Left lung (tissue), 10 donors: Measurements from ENCODE around the gene PDE4B. TPM values are rescaled to one million over a fixed set of nuclear protein-coding genes. Genes with fewer than 3 reads are reported as not detected.

Experiments
- ATAC-seq: fragments of 200-7000 bp; cut with Tn5 transposase; one replicate; pipeline ENCODE4 v1.9.1; 2020; ENCODE audit warnings: moderate library complexity
- DNase-seq, 4 donors: peaks; one replicate each; pipeline ENCODE4 v3.0.0-alpha.2; 2013 to 2020
- H3K27ac ChIP-seq, 2 donors: fragments of 200-600 bp; sonication (generic) in 1 of 2; one replicate each; pipeline versions ENCODE4 v1.5.0 to v1.8.0; 2020 to 2021
- H3K27me3 ChIP-seq, 2 donors: fragments of 200-600 bp; sonication (generic) in 1 of 2; one replicate each; pipeline versions ENCODE4 v1.5.0 to v1.8.0; 2020 to 2021
- H3K36me3 ChIP-seq, 2 donors: fragments of 200-600 bp; sonication (generic) in 1 of 2; one replicate each; pipeline versions ENCODE4 v1.5.0 to v1.8.0; 2020 to 2021
- H3K4me1 ChIP-seq, 2 donors: fragments of 200-600 bp; one replicate each; pipeline ENCODE4 v1.8.0; 2021
- H3K4me3 ChIP-seq, 2 donors: fragments of 200-600 bp; sonication (generic) in 1 of 2; one replicate each; pipeline versions ENCODE4 v1.5.0 to v1.8.0; 2020 to 2021; ENCODE audit warnings: mild to moderate bottlenecking in 1 of 2
- H3K9me3 ChIP-seq, 2 donors: fragments of 200-600 bp; sonication (generic) in 1 of 2; one replicate each; pipeline versions ENCODE4 v1.5.0 to v1.8.0; 2020 to 2021
- CTCF ChIP-seq, 2 donors: fragments of 200-600 bp; sonication (generic) in 1 of 2; IDR thresholded peaks; one replicate each; pipeline versions ENCODE4 v1.5.0 to v1.8.0; 2021; ENCODE audit warnings: antibody characterized with exemption in 2 of 2
- intact Hi-C, 2 donors: fragments of 100-400 bp; cut with DNase I; formaldehyde crosslinking; loops; one replicate each; pipeline versions ENCODE4 v1.11.2 to v1.14.2; 2022
- polyA plus RNA-seq, 6 donors: library from polyadenylated mRNA; unstranded; fragments of 120-200 nt; gene quantifications; one replicate each; pipeline ENCODE4 v1.2.1, GENCODE V29; 2013; ENCODE audit not compliant: insufficient read length in 6 of 6
- total RNA-seq, 2 donors: library from RNA; stranded (reverse); fragmentation: NEBNext Ultra II Directional; extraction: Animal tissue kit (Norgen Biotek cat#: 25700); gene quantifications; one replicate each; pipeline ENCODE4 v1.2.1, GENCODE V29; 2021
- donor health status: DM: no; HTN: yes; CAD: no.
- donor health status: DM: no; HTN: no; CAD: no.

Gene PDE4B
- total and polyA plus RNA-seq, 8 donors = 8.6 to 50.7 (median 19.2) TPM

GRCh38 chr1:66267201-66267940 lies 474.7 kb downstream of the PDE4B start:
- peaks cover 27 to 40% of the 10 kb centered on the region in 2 donors for H3K4me1 ChIP-seq
- ATAC-seq (no peak), DNase-seq (no peak)
- intact Hi-C loops = no loop called here
- H3K36me3 ChIP-seq = no peaks in the 10 kb centered on the region
- TF ChIP-seq CTCF (IDR thresholded peaks at IDR 0.05) = no peak
- peak overlapping the region in 1 of 2 donors; percentile 34 for H3K27ac ChIP-seq
- no peaks in the 10 kb centered on the region for H3K27me3 ChIP-seq
- no peak overlapping the region for H3K4me3 ChIP-seq
- H3K9me3 ChIP-seq = no peaks in the 10 kb centered on the region

GRCh38 chr1:66269222-66269621 lies 476.5 kb downstream of the PDE4B start:
- H3K9me3 ChIP-seq = no peaks in the 10 kb centered on the region
- H3K27ac ChIP-seq = no peak overlapping the region
- no peak for TF ChIP-seq CTCF (IDR thresholded peaks at IDR 0.05)
- H3K4me3 ChIP-seq = no peak overlapping the region
- DNase-seq = no peak
- peaks cover 27 to 55% of the 10 kb centered on the region in 2 donors for H3K4me1 ChIP-seq
- no peaks in the 10 kb centered on the region for H3K27me3 ChIP-seq
- ATAC-seq = no peak
- intact Hi-C loops = no loop called here
- H3K36me3 ChIP-seq = no peaks in the 10 kb centered on the region

GRCh38 chr1:66270119-66270812 lies 477.6 kb downstream of the PDE4B start:
- no peak overlapping the region for H3K4me3 ChIP-seq
- no peaks in the 10 kb centered on the region for H3K27me3 ChIP-seq
- no peaks in the 10 kb centered on the region for H3K9me3 ChIP-seq
- intact Hi-C loops = loop anchor here in 1 of 2 donors (5.0 kb wide), 1 partner anchor 62 kb away; no protein-coding TSS in a partner anchor
- ATAC-seq = peak; percentile 52
- TF ChIP-seq CTCF (IDR thresholded peaks at IDR 0.05) = no peak
- no peaks in the 10 kb centered on the region for H3K36me3 ChIP-seq
- DNase-seq = peak in 1 of 4 donors; percentile 45
- peaks cover 34 to 65% of the 10 kb centered on the region in 2 donors for H3K4me1 ChIP-seq
- peak overlapping the region; percentile 77 to 79 for H3K27ac ChIP-seq

GRCh38 chr1:66271216-66271903 lies 478.7 kb downstream of the PDE4B start:
- peak; percentile 89 for ATAC-seq
- intact Hi-C loops = loop anchor here in 1 of 2 donors (5.0 kb wide), 1 partner anchor 61 kb away; no protein-coding TSS in a partner anchor
- Histone ChIP-seq H3K27ac (peak overlapping the region; percentile 77 to 79), H3K36me3 (no peaks in the 10 kb centered on the region), H3K4me3 (no peak overlapping the region), H3K9me3 (no peaks in the 10 kb centered on the region), H3K4me1 (peaks cover 31 to 76% of the 10 kb centered on the region in 2 donors), H3K27me3 (no peaks in the 10 kb centered on the region)
- TF ChIP-seq CTCF (IDR thresholded peaks at IDR 0.05) = no peak
- peak in 3 of 4 donors; percentile 75 to 95 (median 91) for DNase-seq
